Measurements from ENCODE around the gene SLC25A45.

DNA sequence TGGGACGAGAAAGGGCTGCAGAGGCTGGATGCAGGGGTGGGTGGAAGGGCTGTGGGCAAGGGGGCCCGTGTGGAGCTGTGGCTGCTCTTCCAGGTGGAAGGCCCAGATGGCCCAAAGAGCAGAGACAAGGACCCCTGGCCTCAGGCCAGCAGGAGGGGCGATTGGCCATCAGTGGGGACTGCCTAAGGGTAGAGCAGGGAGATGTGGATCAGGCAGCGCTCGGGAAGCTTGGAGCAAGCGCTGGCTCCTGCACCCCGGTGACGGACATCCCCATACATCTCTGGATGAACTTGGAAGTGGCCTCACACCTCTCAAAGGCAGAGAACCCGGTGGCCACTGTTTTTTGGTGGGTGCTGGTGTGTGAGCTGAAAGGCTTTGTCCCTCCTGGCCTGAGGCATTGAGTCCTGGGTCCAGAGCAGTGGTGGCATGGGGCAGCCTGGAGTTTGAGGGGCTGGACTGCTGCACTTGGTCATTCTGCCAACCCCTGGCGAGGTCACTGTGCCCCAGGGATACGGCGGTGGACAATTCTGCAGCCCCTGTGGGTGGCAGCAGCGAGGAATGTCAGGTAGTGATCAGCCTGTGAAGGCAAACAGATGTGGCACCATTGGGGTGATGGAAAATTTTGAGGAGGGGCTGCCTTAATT lies 9.9 kb upstream of the SLC25A45 start:
- TF ChIP-seq CTCF (IDR thresholded peaks at IDR 0.05) (no peak), POLR2A (IDR thresholded peaks at IDR 0.05) (no peak)
